HG03108 (cell line): ENCODE measurements around the gene MYO1B.

Source experiments
- ATAC-seq: cut with Tn5 transposase; IDR thresholded peaks from one replicate; pipeline ENCODE4 v1.9.1; 2021; ENCODE audit warnings: moderate library complexity; ENCODE audit not compliant: unreplicated experiment

The MYO1B gene

GRCh38 chr2:191394043-191394442 lies 148.8 kb downstream of the MYO1B start:
- ATAC-seq, result no peak

GRCh38 chr2:191396794-191397193 lies 151.6 kb downstream of the MYO1B start:
- no peak for ATAC-seq

GRCh38 chr2:191399601-191400000 lies 154.4 kb downstream of the MYO1B start:
- ATAC-seq, result no peak

GRCh38 chr2:191401287-191401686 lies 156.1 kb downstream of the MYO1B start:
- no peak for ATAC-seq

- ATAC-seq, result no peak
Observed at GRCh38 chr2:191402966-191403565, 157.9 kb downstream of the MYO1B start.

GRCh38 chr2:191404568-191404991 lies 159.4 kb downstream of the MYO1B start:
- ATAC-seq, result no peak

- no peak for ATAC-seq
Observed at GRCh38 chr2:191405546-191405945, 160.3 kb downstream of the MYO1B start.

- no peak for ATAC-seq
Observed at GRCh38 chr2:191410646-191411436, 165.6 kb downstream of the MYO1B start.

GRCh38 chr2:191411472-191411871 lies 166.3 kb downstream of the MYO1B start:
- ATAC-seq, result no peak

GRCh38 chr2:191412353-191412752 lies 167.1 kb downstream of the MYO1B start:
- no peak for ATAC-seq

GRCh38 chr2:191415101-191415500 lies 169.9 kb downstream of the MYO1B start:
- no peak for ATAC-seq

GRCh38 chr2:191415858-191416257 lies 170.7 kb downstream of the MYO1B start:
- no peak for ATAC-seq

GRCh38 chr2:191417746-191418145 lies 172.5 kb downstream of the MYO1B start:
- ATAC-seq, result no peak

- no peak for ATAC-seq
Observed at GRCh38 chr2:191421950-191422349, 176.7 kb downstream of the MYO1B start.

- ATAC-seq, result no peak
Observed at GRCh38 chr2:191427031-191427430, 181.8 kb downstream of the MYO1B start.

GRCh38 chr2:191428141-191428540 lies 182.9 kb downstream of the MYO1B start:
- ATAC-seq, result no peak

GRCh38 chr2:191430476-191430875 lies 185.3 kb downstream of the MYO1B start:
- no peak for ATAC-seq

- ATAC-seq, result no peak
Observed at GRCh38 chr2:191432121-191432520, 186.9 kb downstream of the MYO1B start.

GRCh38 chr2:191434072-191434471 lies 188.9 kb downstream of the MYO1B start:
- no peak for ATAC-seq

- ATAC-seq, result no peak
Observed at GRCh38 chr2:191435141-191435540, 189.9 kb downstream of the MYO1B start.

GRCh38 chr2:191436368-191437055 lies 191.3 kb downstream of the MYO1B start:
- ATAC-seq, result no peak

GRCh38 chr2:191439481-191439880 lies 194.3 kb downstream of the MYO1B start:
- ATAC-seq, result no peak
